Neuronal stem cell (in vitro differentiated cells): ENCODE data around the gene SLC25A52.

Experiments used
- DNase-seq: peaks from one replicate; pipeline ENCODE4 v3.0.0-alpha.2; 2013; ENCODE audit warnings: low spot score
- H2AFZ ChIP-seq: one replicate; pipeline ENCODE4 v1.6.1; 2013; ENCODE audit warnings: mild to moderate bottlenecking, low read length, inconsistent platforms
- H2AK5ac ChIP-seq: 2 replicates; pipeline ENCODE4 v1.6.1; 2013; ENCODE audit warnings: low read depth, mild to moderate bottlenecking, inconsistent platforms, low read length, moderate library complexity, mixed read lengths
- H2BK120ac ChIP-seq: 2 replicates; pipeline ENCODE4 v1.6.1; 2013; ENCODE audit warnings: low read depth, mild to moderate bottlenecking, inconsistent platforms, low read length, moderate library complexity, mixed read lengths
- H2BK12ac ChIP-seq: one replicate; pipeline ENCODE4 v1.6.1; 2013; ENCODE audit warnings: low read length, inconsistent platforms
- H2BK15ac ChIP-seq: 2 replicates; pipeline ENCODE4 v1.6.1; 2013; ENCODE audit warnings: mild to moderate bottlenecking, low read length, inconsistent platforms, mixed read lengths
- H2BK5ac ChIP-seq: one replicate; pipeline ENCODE4 v1.6.1; 2013; ENCODE audit warnings: inconsistent platforms, mild to moderate bottlenecking, low read length, moderate library complexity
- H3K14ac ChIP-seq: one replicate; pipeline ENCODE4 v1.6.1; 2013; ENCODE audit warnings: low read length, inconsistent platforms
- H3K18ac ChIP-seq: 2 replicates; pipeline ENCODE4 v1.6.1; 2013; ENCODE audit warnings: low read length, inconsistent platforms
- H3K23ac ChIP-seq: 2 replicates; pipeline ENCODE4 v1.6.1; 2013; ENCODE audit warnings: low read depth, mild to moderate bottlenecking, mixed read lengths, low read length, inconsistent platforms; ENCODE audit not compliant: poor library complexity
- H3K27ac ChIP-seq: replicated peaks from 3 replicates; pipeline ENCODE4 v1.5.1; 2013; ENCODE audit warnings: low read length, inconsistent platforms
- H3K27me3 ChIP-seq, 3 experiments: 2 replicates each; pipeline ENCODE4 v1.6.1; 2013; ENCODE audit warnings: low read length in 3 of 3, mild to moderate bottlenecking in 2 of 3, inconsistent platforms in 1 of 3, low read depth in 1 of 3, mixed read lengths in 1 of 3, moderate library complexity in 1 of 3; ENCODE audit not compliant: control insufficient read depth in 3 of 3, insufficient read depth in 3 of 3
- H3K36me3 ChIP-seq, 2 donors: replicated peaks in 1 of 2; 2 replicates each; pipeline ENCODE4 v1.6.1; 2013; ENCODE audit warnings: low read length in 2 of 2; ENCODE audit not compliant: control insufficient read depth in 2 of 2, insufficient read depth in 2 of 2
- H3K4ac ChIP-seq: 2 replicates; pipeline ENCODE4 v1.6.1; 2013; ENCODE audit warnings: inconsistent platforms, mild to moderate bottlenecking, low read length, moderate library complexity
- H3K4me1 ChIP-seq, 2 donors: 1 replicate in 1 of 2; 2 replicates in 1 of 2; pipeline ENCODE4 v1.6.1; 2013; ENCODE audit warnings: low read length in 2 of 2, low read depth in 1 of 2; ENCODE audit not compliant: control insufficient read depth in 2 of 2, insufficient read depth in 1 of 2
- H3K4me2 ChIP-seq: one replicate; pipeline ENCODE4 v1.6.1; 2013; ENCODE audit warnings: mild to moderate bottlenecking, low read length, inconsistent platforms; ENCODE audit not compliant: insufficient read depth, poor library complexity, severe bottlenecking
- H3K4me3 ChIP-seq, 2 donors: 2 replicates each; pipeline ENCODE4 v1.5.1; 2013; ENCODE audit warnings: low read length in 2 of 2, mild to moderate bottlenecking in 2 of 2, inconsistent platforms in 1 of 2, moderate library complexity in 1 of 2
- H3K79me1 ChIP-seq: one replicate; pipeline ENCODE4 v1.6.1; 2013; ENCODE audit warnings: low read depth, mild to moderate bottlenecking, inconsistent platforms, low read length, moderate library complexity
- H3K9ac ChIP-seq: one replicate; pipeline ENCODE4 v1.6.1; 2013; ENCODE audit warnings: mild to moderate bottlenecking, low read depth, low read length, inconsistent platforms; ENCODE audit not compliant: poor library complexity
- H3K9me3 ChIP-seq, 2 donors: replicated peaks in 1 of 2; 2 replicates each; pipeline versions ENCODE3 to v1.6.1; 2013; ENCODE audit warnings: low read length in 2 of 2, mild to moderate bottlenecking in 2 of 2, inconsistent platforms in 1 of 2, low read depth in 1 of 2, mixed read lengths in 1 of 2, moderate library complexity in 1 of 2; ENCODE audit not compliant: control insufficient read depth in 2 of 2, insufficient read depth in 1 of 2
- H4K8ac ChIP-seq: one replicate; pipeline ENCODE4 v1.6.1; 2013; ENCODE audit warnings: low read depth, mild to moderate bottlenecking, inconsistent platforms, low read length, moderate library complexity
- H4K91ac ChIP-seq: one replicate; pipeline ENCODE4 v1.6.1; 2013; ENCODE audit warnings: low read length, low read depth, mild to moderate bottlenecking, inconsistent platforms; ENCODE audit not compliant: poor library complexity
- WGBS, 2 donors: extraction: QIAGEN DNeasy Blood & Tissue Kit; methylation state at CpG; one replicate each; pipeline ENCODE4 v1.1.7; 2013; ENCODE audit warnings: missing lambda C conversion rate in 2 of 2, mixed read lengths in 1 of 2; ENCODE audit not compliant: insufficient read length in 2 of 2, insufficient replicate concordance in 1 of 2; ENCODE audit errors: extremely low coverage in 2 of 2; 5-methylcytosine and 5-hydroxymethylcytosine counted together

The SLC25A52 gene

GRCh38 chr18:31776093-31776492, 15.4 kb upstream of the SLC25A52 start:
- peak overlapping the region; percentile 72 for H2AFZ ChIP-seq
- no peak overlapping the region for H3K9ac ChIP-seq
- H2BK15ac ChIP-seq, result no peak overlapping the region
- H3K36me3 ChIP-seq, result no peaks in the 10 kb centered on the region
- H2AK5ac ChIP-seq, result no peak overlapping the region
- peak; percentile 30 for DNase-seq
- no peak overlapping the region for H2BK12ac ChIP-seq
- H3K4me2 ChIP-seq, result no peak overlapping the region
- H2BK5ac ChIP-seq, result no peak overlapping the region
- H3K27me3 ChIP-seq, result no peaks in the 10 kb centered on the region
- H3K14ac ChIP-seq, result no peak overlapping the region
- peaks cover 7 to 11% of the 10 kb centered on the region in 2 donors for H3K9me3 ChIP-seq
- no peak overlapping the region for H4K8ac ChIP-seq
- no peak overlapping the region for H3K23ac ChIP-seq
- peaks cover 6 to 33% of the 10 kb centered on the region in 2 donors for H3K4me1 ChIP-seq
- no peak overlapping the region for H4K91ac ChIP-seq
- WGBS, 2 donors, result no CpG with 5 or more reads among the region's 9 CpGs
- no peak overlapping the region for H2BK120ac ChIP-seq
- no peak overlapping the region for H3K4ac ChIP-seq
- no peak overlapping the region for H3K18ac ChIP-seq
- peak overlapping the region; percentile 31 for H3K27ac ChIP-seq
- H3K79me1 ChIP-seq, result no peaks in the 10 kb centered on the region
- no peak overlapping the region for H3K4me3 ChIP-seq

GRCh38 chr18:31774962-31775361, 14.3 kb upstream of the SLC25A52 start:
- Histone ChIP-seq H2AFZ (peak overlapping the region; percentile 68), H4K91ac (no peak overlapping the region), H3K4ac (no peak overlapping the region), H3K27ac (no peak overlapping the region), H3K4me3 (no peak overlapping the region), H4K8ac (no peak overlapping the region), H3K27me3 (no peaks in the 10 kb centered on the region), H2BK120ac (no peak overlapping the region), H3K4me2 (no peak overlapping the region), H3K14ac (no peak overlapping the region), H3K36me3 (no peaks in the 10 kb centered on the region), H2AK5ac (no peak overlapping the region), H3K9ac (no peak overlapping the region), H3K79me1 (no peaks in the 10 kb centered on the region), H3K18ac (peak overlapping the region; percentile 36), H3K4me1 (peaks cover 6 to 33% of the 10 kb centered on the region in 2 donors), H2BK12ac (no peak overlapping the region), H3K9me3 (peaks cover 7 to 11% of the 10 kb centered on the region in 2 donors), H3K23ac (no peak overlapping the region), H2BK5ac (no peak overlapping the region), H2BK15ac (no peak overlapping the region)
- no peak for DNase-seq
- WGBS, 2 donors, result no CpG with 5 or more reads among the region's 5 CpGs

GRCh38 chr18:31774477-31774785, 13.8 kb upstream of the SLC25A52 start:
- Histone ChIP-seq H3K4me3 (no peak overlapping the region), H4K91ac (no peak overlapping the region), H3K36me3 (no peaks in the 10 kb centered on the region), H2AK5ac (no peak overlapping the region), H2AFZ (peak overlapping the region; percentile 68), H3K4me1 (peaks cover 6 to 33% of the 10 kb centered on the region in 2 donors), H3K4ac (no peak overlapping the region), H3K27me3 (no peaks in the 10 kb centered on the region), H3K9ac (no peak overlapping the region), H2BK5ac (no peak overlapping the region), H3K23ac (no peak overlapping the region), H3K18ac (no peak overlapping the region), H3K4me2 (no peak overlapping the region), H3K9me3 (peaks cover 4 to 11% of the 10 kb centered on the region in 2 donors), H2BK12ac (no peak overlapping the region), H2BK120ac (no peak overlapping the region), H3K14ac (no peak overlapping the region), H3K27ac (no peak overlapping the region), H3K79me1 (no peaks in the 10 kb centered on the region), H2BK15ac (no peak overlapping the region), H4K8ac (no peak overlapping the region)
- no peak for DNase-seq
- no CpG with 5 or more reads among the region's 2 CpGs for WGBS, 2 donors

- peaks cover 6 to 33% of the 10 kb centered on the region in 2 donors for H3K4me1 ChIP-seq
- H4K91ac ChIP-seq, result no peak overlapping the region
- no peak for DNase-seq
- no peak overlapping the region for H3K23ac ChIP-seq
- H4K8ac ChIP-seq, result no peak overlapping the region
- no peak overlapping the region for H3K4me2 ChIP-seq
- peaks cover 4 to 11% of the 10 kb centered on the region in 2 donors for H3K9me3 ChIP-seq
- no peak overlapping the region for H2BK12ac ChIP-seq
- H3K36me3 ChIP-seq, result no peaks in the 10 kb centered on the region
- no peak overlapping the region for H2AK5ac ChIP-seq
- H3K79me1 ChIP-seq, result no peaks in the 10 kb centered on the region
- H2BK5ac ChIP-seq, result no peak overlapping the region
- no peak overlapping the region for H3K27ac ChIP-seq
- H3K4ac ChIP-seq, result no peak overlapping the region
- H3K4me3 ChIP-seq, result no peak overlapping the region
- H2BK120ac ChIP-seq, result no peak overlapping the region
- H3K14ac ChIP-seq, result no peak overlapping the region
- peak overlapping the region; percentile 68 for H2AFZ ChIP-seq
- no CpG with 5 or more reads among the region's 9 CpGs for WGBS, 2 donors
- no peak overlapping the region for H2BK15ac ChIP-seq
- no peak overlapping the region for H3K18ac ChIP-seq
- H3K27me3 ChIP-seq, result no peaks in the 10 kb centered on the region
- H3K9ac ChIP-seq, result no peak overlapping the region
Measured at GRCh38 chr18:31773774-31774476, 13.2 kb upstream of the SLC25A52 start.
